ENCODE measurements around the gene SPTB. TPM values are rescaled to one million over a fixed set of nuclear protein-coding genes. Genes with fewer than 3 reads are reported as not detected.
A peak's percentile ranks its signal among the peaks of the same experiment; 100 is the strongest.

SPTB gene
- total RNA-seq, 1 donor from 2014 or later: not detected

DNA sequence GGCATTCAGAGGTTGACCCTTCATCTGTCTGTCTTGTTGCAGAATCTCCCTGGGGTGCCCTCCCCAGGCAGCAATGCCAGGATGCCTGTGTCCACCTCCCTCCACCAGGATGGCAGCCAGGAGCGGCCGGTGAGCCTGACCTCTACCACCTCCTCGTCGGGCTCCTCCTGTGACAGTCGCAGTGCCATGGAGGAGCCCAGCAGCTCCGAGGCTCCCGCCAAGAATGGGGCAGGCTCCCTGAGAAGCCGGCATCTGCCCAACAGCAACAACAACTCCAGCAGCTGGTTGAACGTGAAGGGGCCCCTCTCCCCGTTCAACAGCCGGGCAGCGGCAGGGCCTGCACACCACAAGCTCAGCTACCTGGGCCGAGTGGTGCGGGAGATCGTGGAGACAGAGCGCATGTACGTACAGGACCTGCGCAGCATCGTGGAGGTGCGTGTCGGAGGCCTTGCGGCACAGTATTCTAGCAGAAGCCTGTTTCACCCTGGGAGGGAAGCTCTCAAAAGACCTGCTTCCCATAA lies 152.1 kb downstream of the SPTB start:
- H3K4me1 Mint-ChIP-seq: peaks cover 56% of the 10 kb centered on the region
- DNase-seq: no peak
- no peak overlapping the region for H3K27ac Mint-ChIP-seq
- intact Hi-C loops (cut with micrococcal nuclease): no loop called here
- H3K4me3 Mint-ChIP-seq: no peak overlapping the region
- H3K36me3 Mint-ChIP-seq (ENCODE audit: low read depth): peaks cover 14% of the 10 kb centered on the region
- peaks cover 1% of the 10 kb centered on the region for H3K27me3 Mint-ChIP-seq
- H3K9me3 Mint-ChIP-seq: no peaks in the 10 kb centered on the region

DNA sequence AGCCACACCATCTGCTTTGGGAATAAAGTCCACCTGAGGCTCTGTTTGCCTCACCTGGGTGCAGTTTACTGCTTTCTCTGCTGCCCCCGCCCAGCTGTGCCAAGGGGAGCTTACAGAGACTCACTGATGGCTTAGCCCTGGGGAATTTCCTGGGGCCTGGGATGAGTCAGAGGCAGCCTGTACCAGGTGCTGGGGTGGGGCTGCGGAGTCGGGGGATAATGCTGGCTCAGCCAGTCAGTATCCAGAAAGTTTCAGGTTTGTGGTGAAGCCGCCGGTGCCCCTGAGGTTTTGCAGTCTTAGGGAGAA lies 153.2 kb downstream of the SPTB start:
- Mint-ChIP-seq H3K27me3 (peaks cover 1% of the 10 kb centered on the region), H3K27ac (no peak overlapping the region), H3K36me3 (ENCODE audit: low read depth) (peaks cover 11% of the 10 kb centered on the region), H3K9me3 (no peaks in the 10 kb centered on the region), H3K4me3 (no peak overlapping the region), H3K4me1 (peaks cover 64% of the 10 kb centered on the region)
- DNase-seq: no peak
- intact Hi-C loops (cut with micrococcal nuclease): no loop called here

DNA sequence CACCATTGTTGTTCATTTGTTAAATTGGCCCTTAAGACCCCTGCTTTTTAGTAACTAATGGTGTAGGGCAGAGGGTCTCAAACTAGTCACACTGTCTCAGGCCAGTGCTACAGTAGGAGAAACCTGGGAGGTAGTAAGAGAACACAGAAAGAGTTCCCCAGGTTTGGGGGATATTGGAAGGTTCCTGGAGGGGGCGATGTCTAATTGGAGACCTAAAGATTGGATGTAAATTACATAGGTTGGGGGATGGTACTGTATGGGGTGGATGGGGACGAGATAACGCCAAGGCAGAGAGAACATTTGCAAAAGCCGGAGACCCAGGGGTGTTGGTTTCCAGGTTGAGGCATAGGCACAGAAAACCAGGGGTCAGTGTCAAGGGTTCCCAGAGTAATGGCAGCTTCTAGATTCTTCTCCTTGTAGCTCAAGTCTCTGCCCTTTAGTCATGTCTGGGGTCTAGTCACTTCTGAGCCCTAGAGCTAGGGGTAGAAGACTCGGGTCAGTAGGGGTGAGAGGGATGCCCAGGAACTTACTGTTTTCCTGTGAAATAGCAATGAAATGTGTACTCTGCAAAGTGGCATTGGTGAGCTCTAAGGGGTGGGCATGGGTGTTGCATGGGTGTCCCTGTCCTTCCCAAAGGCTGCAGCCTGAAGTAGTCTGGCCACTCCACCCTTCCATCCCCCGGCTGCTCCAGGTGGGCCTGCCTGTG lies 153.7 kb downstream of the SPTB start:
- Mint-ChIP-seq H3K4me3 (peak overlapping the region; percentile 3), H3K4me1 (peaks cover 69% of the 10 kb centered on the region), H3K9me3 (no peaks in the 10 kb centered on the region), H3K27me3 (peaks cover 1% of the 10 kb centered on the region), H3K36me3 (ENCODE audit: low read depth) (peaks cover 9% of the 10 kb centered on the region), H3K27ac (no peak overlapping the region)
- no peak for DNase-seq
- intact Hi-C loops (cut with micrococcal nuclease): no loop called here

- Mint-ChIP-seq H3K27ac (no peak overlapping the region), H3K27me3 (peaks cover 1% of the 10 kb centered on the region), H3K4me3 (no peak overlapping the region), H3K36me3 (ENCODE audit: low read depth) (peaks cover 9% of the 10 kb centered on the region), H3K9me3 (no peaks in the 10 kb centered on the region), H3K4me1 (peaks cover 72% of the 10 kb centered on the region)
- intact Hi-C loops (cut with micrococcal nuclease): no loop called here
- no peak for DNase-seq
Observed at GRCh38 chr14:64725261-64725815, 154.4 kb downstream of the SPTB start.

GRCh38 chr14:64724578-64724930 lies 155.2 kb downstream of the SPTB start:
- Mint-ChIP-seq H3K27me3 (peaks cover 1% of the 10 kb centered on the region), H3K36me3 (ENCODE audit: low read depth) (peaks cover 10% of the 10 kb centered on the region), H3K4me1 (peaks cover 70% of the 10 kb centered on the region), H3K4me3 (peak overlapping the region; percentile 53), H3K9me3 (no peaks in the 10 kb centered on the region), H3K27ac (no peak overlapping the region)
- intact Hi-C loops (cut with micrococcal nuclease): no loop called here
- no peak for DNase-seq

DNA sequence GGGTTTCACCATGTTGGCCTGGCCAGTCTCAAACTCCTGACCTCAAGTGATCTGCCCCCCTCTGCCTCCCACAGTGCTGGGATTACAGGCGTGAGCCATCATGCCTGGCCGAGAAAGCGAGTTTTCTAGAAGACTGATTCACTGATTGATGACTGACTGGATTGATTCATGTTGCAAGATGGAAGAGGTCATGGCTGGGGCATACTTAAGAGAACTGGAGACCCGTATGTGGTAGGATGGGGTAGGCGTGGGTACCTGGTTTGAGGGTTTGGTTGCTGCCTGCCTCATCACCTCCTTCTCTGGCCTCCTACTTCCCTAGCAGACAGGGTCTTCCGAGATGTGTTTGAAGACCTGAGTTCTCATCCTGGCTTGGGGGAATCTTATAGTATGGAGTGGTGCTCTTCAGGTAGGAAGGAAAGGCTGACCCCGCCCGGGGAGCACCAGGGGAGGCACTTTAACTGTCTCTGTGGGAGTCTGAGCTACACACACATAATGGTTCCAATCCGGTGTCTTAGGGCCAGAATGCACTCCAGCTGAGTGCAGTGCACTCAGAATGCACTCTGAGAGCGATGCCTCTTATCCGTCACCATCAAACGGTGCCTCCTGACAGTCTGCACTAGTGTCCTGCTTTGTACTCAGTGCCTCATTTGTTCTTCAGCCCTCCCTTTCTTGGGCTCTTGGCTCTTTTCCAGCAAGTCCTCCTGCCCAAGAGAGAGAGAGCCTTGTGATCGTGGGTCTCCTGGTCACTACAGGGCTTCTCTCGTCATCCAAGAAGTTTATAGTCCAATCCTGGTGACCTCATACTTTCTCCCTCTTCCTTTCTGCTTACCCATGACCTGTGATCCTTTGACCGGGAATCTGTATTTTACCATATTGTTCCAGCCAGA lies 155.8 kb downstream of the SPTB start:
- H3K9me3 Mint-ChIP-seq: no peaks in the 10 kb centered on the region
- peaks cover 10% of the 10 kb centered on the region for H3K36me3 Mint-ChIP-seq (ENCODE audit: low read depth)
- peaks cover 65% of the 10 kb centered on the region for H3K4me1 Mint-ChIP-seq
- H3K27me3 Mint-ChIP-seq: peaks cover 1% of the 10 kb centered on the region
- intact Hi-C loops (cut with micrococcal nuclease): loop anchor here (2.0 kb wide), 1 partner anchor 17 kb away; no protein-coding TSS in a partner anchor
- H3K4me3 Mint-ChIP-seq: peak overlapping the region; percentile 53
- DNase-seq: no peak
- peak overlapping the region; percentile 39 for H3K27ac Mint-ChIP-seq

- peak; percentile 84 for DNase-seq
- H3K4me1 Mint-ChIP-seq: peaks cover 71% of the 10 kb centered on the region
- H3K27me3 Mint-ChIP-seq: peaks cover 1% of the 10 kb centered on the region
- H3K27ac Mint-ChIP-seq: peak overlapping the region; percentile 35
- H3K36me3 Mint-ChIP-seq (ENCODE audit: low read depth): peaks cover 8% of the 10 kb centered on the region
- no peaks in the 10 kb centered on the region for H3K9me3 Mint-ChIP-seq
- H3K4me3 Mint-ChIP-seq: peak overlapping the region; percentile 44
- intact Hi-C loops (cut with micrococcal nuclease): loop anchor here (2.0 kb wide), 1 partner anchor 16 kb away; no protein-coding TSS in a partner anchor
Observed at GRCh38 chr14:64722842-64723447, 156.8 kb downstream of the SPTB start.

- H3K27ac Mint-ChIP-seq: peak overlapping the region; percentile 29
- H3K4me1 Mint-ChIP-seq: peaks cover 81% of the 10 kb centered on the region
- DNase-seq: no peak
- H3K27me3 Mint-ChIP-seq: peaks cover 1% of the 10 kb centered on the region
- H3K36me3 Mint-ChIP-seq (ENCODE audit: low read depth): peaks cover 6% of the 10 kb centered on the region
- H3K4me3 Mint-ChIP-seq: no peak overlapping the region
- intact Hi-C loops (cut with micrococcal nuclease): loop anchor here (2.0 kb wide), 1 partner anchor 15 kb away; no protein-coding TSS in a partner anchor
- no peaks in the 10 kb centered on the region for H3K9me3 Mint-ChIP-seq
Observed at GRCh38 chr14:64721899-64722298, 157.8 kb downstream of the SPTB start.

- no peak for DNase-seq
- no peak overlapping the region for H3K4me3 Mint-ChIP-seq
- intact Hi-C loops (cut with micrococcal nuclease): no loop called here
- H3K36me3 Mint-ChIP-seq (ENCODE audit: low read depth): peaks cover 6% of the 10 kb centered on the region
- peaks cover 1% of the 10 kb centered on the region for H3K27me3 Mint-ChIP-seq
- no peak overlapping the region for H3K27ac Mint-ChIP-seq
- peaks cover 81% of the 10 kb centered on the region for H3K4me1 Mint-ChIP-seq
- no peaks in the 10 kb centered on the region for H3K9me3 Mint-ChIP-seq
Observed at GRCh38 chr14:64721391-64721791, 158.3 kb downstream of the SPTB start.

DNA sequence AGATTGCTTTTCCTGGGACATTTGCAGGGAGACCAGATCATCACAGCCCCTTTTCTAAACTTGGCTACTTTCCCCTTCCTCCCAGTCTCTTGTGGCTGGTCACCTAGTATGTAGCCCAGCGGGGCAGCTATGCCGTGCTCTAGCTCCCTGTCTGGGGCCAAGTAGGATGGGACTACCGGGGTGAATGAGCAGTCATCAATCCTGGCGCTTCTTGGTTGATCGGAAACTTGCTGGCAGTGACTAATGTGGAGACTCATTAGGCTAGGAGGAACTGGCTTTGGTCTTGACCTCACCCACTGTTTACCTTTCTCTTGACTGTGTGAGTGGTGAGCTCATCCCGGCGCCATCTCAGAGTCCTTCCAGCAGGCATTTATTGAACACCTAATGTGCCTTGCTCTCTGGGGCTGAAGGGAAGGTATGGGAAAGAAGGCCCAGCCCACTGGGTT lies 159.6 kb downstream of the SPTB start:
- peaks cover 1% of the 10 kb centered on the region for H3K27me3 Mint-ChIP-seq
- H3K27ac Mint-ChIP-seq: no peak overlapping the region
- peaks cover 80% of the 10 kb centered on the region for H3K4me1 Mint-ChIP-seq
- DNase-seq: no peak
- intact Hi-C loops (cut with micrococcal nuclease): no loop called here
- H3K9me3 Mint-ChIP-seq: no peaks in the 10 kb centered on the region
- peaks cover 8% of the 10 kb centered on the region for H3K36me3 Mint-ChIP-seq (ENCODE audit: low read depth)
- no peak overlapping the region for H3K4me3 Mint-ChIP-seq

- no peak for DNase-seq
- no peaks in the 10 kb centered on the region for H3K9me3 Mint-ChIP-seq
- intact Hi-C loops (cut with micrococcal nuclease): no loop called here
- H3K4me1 Mint-ChIP-seq: peaks cover 77% of the 10 kb centered on the region
- H3K4me3 Mint-ChIP-seq: no peak overlapping the region
- H3K27me3 Mint-ChIP-seq: no peaks in the 10 kb centered on the region
- H3K27ac Mint-ChIP-seq: no peak overlapping the region
- peaks cover 11% of the 10 kb centered on the region for H3K36me3 Mint-ChIP-seq (ENCODE audit: low read depth)
Observed at GRCh38 chr14:64719601-64720000, 160.1 kb downstream of the SPTB start.

DNA sequence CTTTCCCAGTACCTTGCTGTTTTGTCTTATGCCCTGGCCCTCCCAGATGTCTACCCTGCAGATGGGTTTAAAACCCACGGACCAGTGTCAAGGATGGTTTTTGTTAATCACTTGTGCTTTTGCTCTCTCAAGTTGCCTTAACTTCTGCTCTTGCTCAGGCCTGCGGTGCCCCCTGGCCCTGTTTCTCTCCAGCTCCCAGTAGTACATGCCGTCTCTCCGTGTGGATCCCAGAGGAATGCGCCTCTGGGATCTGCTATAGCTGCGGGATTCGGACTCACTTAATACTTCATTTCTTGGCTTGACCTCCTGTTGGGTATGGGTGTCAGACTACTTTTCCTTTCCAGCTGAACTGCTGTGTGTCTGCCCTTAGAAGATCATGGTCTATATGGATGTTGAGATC lies 160.9 kb downstream of the SPTB start:
- intact Hi-C loops (cut with micrococcal nuclease): no loop called here
- Mint-ChIP-seq H3K36me3 (ENCODE audit: low read depth) (peaks cover 16% of the 10 kb centered on the region), H3K9me3 (peaks cover 4% of the 10 kb centered on the region), H3K4me1 (peaks cover 71% of the 10 kb centered on the region), H3K27ac (no peak overlapping the region), H3K27me3 (peaks cover 2% of the 10 kb centered on the region), H3K4me3 (no peak overlapping the region)
- DNase-seq: no peak

- intact Hi-C loops (cut with micrococcal nuclease): no loop called here
- H3K4me1 Mint-ChIP-seq: peaks cover 63% of the 10 kb centered on the region
Observed at GRCh38 chr14:64717870-64718269, 161.8 kb downstream of the SPTB start.

More at GRCh38 chr14:64717870-64718269, 161.8 kb downstream of the SPTB start:
- H3K4me3 Mint-ChIP-seq: no peak overlapping the region
- H3K36me3 Mint-ChIP-seq (ENCODE audit: low read depth): peaks cover 20% of the 10 kb centered on the region
- peaks cover 9% of the 10 kb centered on the region for H3K27me3 Mint-ChIP-seq
- H3K27ac Mint-ChIP-seq: no peak overlapping the region
- H3K9me3 Mint-ChIP-seq: peaks cover 12% of the 10 kb centered on the region
- DNase-seq: no peak
